ENCODE data around the gene STX7. TPM values are rescaled to one million over a fixed set of nuclear protein-coding genes. Genes with fewer than 3 reads are reported as not detected.
A peak's percentile ranks its signal among the peaks of the same experiment; 100 is the strongest.

Gene STX7
- total RNA-seq, 4 donors from 2014 or later, result 43.2 to 81.4 (median 49.9) TPM

- Histone ChIP-seq H3K27ac (replicated peaks in 1 of 4) (no peak overlapping the region), H3K36me3 (no peaks in the 10 kb centered on the region), H3K4me3 (no peak overlapping the region), H3K9me3 (no peaks in the 10 kb centered on the region), H3K27me3 (no peaks in the 10 kb centered on the region), H3K4me1 (peaks cover 0 to 5% (median under 1%) of the 10 kb centered on the region in 4 donors)
- intact Hi-C loops (cut with DNase I), result no loop called here
- no peak for DNase-seq (ENCODE audit: extremely low spot score)
- TF ChIP-seq POLR2A (IDR thresholded peaks at IDR 0.05; ENCODE audit: low read depth) (no peak), EP300 (IDR thresholded peaks at IDR 0.05) (no peak), POLR2AphosphoS5 (IDR thresholded peaks at IDR 0.05) (no peak), CTCF (IDR thresholded peaks at IDR 0.05) (no peak)
- 74% methylated on average over 3 of the region's 3 CpGs for WGBS
Observed at GRCh38 chr6:132410830-132411229, 102.1 kb downstream of the STX7 start.

- H3K9me3 ChIP-seq, result no peaks in the 10 kb centered on the region
- intact Hi-C loops (cut with DNase I), result no loop called here
- no peak for DNase-seq (ENCODE audit: extremely low spot score)
- peaks cover 4 to 46% (median 20%) of the 10 kb centered on the region in 4 donors for H3K4me1 ChIP-seq
- 38% methylated on average over 2 of the region's 2 CpGs for WGBS
- TF ChIP-seq POLR2A (IDR thresholded peaks at IDR 0.05; ENCODE audit: low read depth) (no peak), EP300 (IDR thresholded peaks at IDR 0.05) (no peak), CTCF (IDR thresholded peaks at IDR 0.05) (no peak), POLR2AphosphoS5 (IDR thresholded peaks at IDR 0.05) (no peak)
- no peak overlapping the region for H3K4me3 ChIP-seq
- H3K36me3 ChIP-seq, result no peaks in the 10 kb centered on the region
- peaks cover 0 to 27% (median 5%) of the 10 kb centered on the region in 4 donors for H3K27me3 ChIP-seq
- peak overlapping the region in 2 of 4 donors; percentile 26 to 32 for H3K27ac ChIP-seq (replicated peaks in 1 of 4)
Observed at GRCh38 chr6:132405143-132405915, 107.6 kb downstream of the STX7 start.

- H3K27me3 ChIP-seq, result peaks cover 0 to 27% (median 5%) of the 10 kb centered on the region in 4 donors
- no peak for DNase-seq (ENCODE audit: extremely low spot score)
- TF ChIP-seq CTCF (IDR thresholded peaks at IDR 0.05) (no peak), EP300 (IDR thresholded peaks at IDR 0.05) (no peak), POLR2AphosphoS5 (IDR thresholded peaks at IDR 0.05) (no peak), POLR2A (IDR thresholded peaks at IDR 0.05; ENCODE audit: low read depth) (no peak)
- intact Hi-C loops (cut with DNase I), result no loop called here
- H3K36me3 ChIP-seq, result no peaks in the 10 kb centered on the region
- H3K4me3 ChIP-seq, result no peak overlapping the region
- 36% methylated on average over 3 of the region's 3 CpGs for WGBS
- peak overlapping the region in 2 of 4 donors; percentile 26 to 32 for H3K27ac ChIP-seq (replicated peaks in 1 of 4)
- H3K4me1 ChIP-seq, result peaks cover 4 to 46% (median 20%) of the 10 kb centered on the region in 4 donors
- no peaks in the 10 kb centered on the region for H3K9me3 ChIP-seq
Observed at GRCh38 chr6:132404736-132405135, 108.2 kb downstream of the STX7 start.

- intact Hi-C loops (cut with DNase I), result no loop called here
- no peak overlapping the region for H3K27ac ChIP-seq (replicated peaks in 1 of 4)
- no peak overlapping the region for H3K4me3 ChIP-seq
- no peaks in the 10 kb centered on the region for H3K36me3 ChIP-seq
- H3K4me1 ChIP-seq, result peaks cover 4 to 46% (median 20%) of the 10 kb centered on the region in 4 donors
- DNase-seq (ENCODE audit: extremely low spot score), result no peak
- 59% methylated on average over 2 of the region's 2 CpGs for WGBS
- H3K9me3 ChIP-seq, result no peaks in the 10 kb centered on the region
- H3K27me3 ChIP-seq, result peaks cover 0 to 27% (median 5%) of the 10 kb centered on the region in 4 donors
- TF ChIP-seq CTCF (IDR thresholded peaks at IDR 0.05), result no peak
- no peak for TF ChIP-seq POLR2A (IDR thresholded peaks at IDR 0.05; ENCODE audit: low read depth)
- TF ChIP-seq POLR2AphosphoS5 (IDR thresholded peaks at IDR 0.05), result no peak
- TF ChIP-seq EP300 (IDR thresholded peaks at IDR 0.05), result no peak
Observed at GRCh38 chr6:132404330-132404729, 108.6 kb downstream of the STX7 start.

All from esophagus muscularis mucosa (tissue), 4 donors.